GM11168 (cell line): ENCODE data around the gene KRT35.

Experiments used
- in situ Hi-C: fragments of 300-500 bp; cut with MboI; formaldehyde crosslinking; loops from one replicate; pipeline ENCODE4 v1.12.0; 2022; ENCODE audit warnings: low sequenced_read_pairs; ENCODE audit not compliant: unreplicated experiment

KRT35 gene

DNA sequence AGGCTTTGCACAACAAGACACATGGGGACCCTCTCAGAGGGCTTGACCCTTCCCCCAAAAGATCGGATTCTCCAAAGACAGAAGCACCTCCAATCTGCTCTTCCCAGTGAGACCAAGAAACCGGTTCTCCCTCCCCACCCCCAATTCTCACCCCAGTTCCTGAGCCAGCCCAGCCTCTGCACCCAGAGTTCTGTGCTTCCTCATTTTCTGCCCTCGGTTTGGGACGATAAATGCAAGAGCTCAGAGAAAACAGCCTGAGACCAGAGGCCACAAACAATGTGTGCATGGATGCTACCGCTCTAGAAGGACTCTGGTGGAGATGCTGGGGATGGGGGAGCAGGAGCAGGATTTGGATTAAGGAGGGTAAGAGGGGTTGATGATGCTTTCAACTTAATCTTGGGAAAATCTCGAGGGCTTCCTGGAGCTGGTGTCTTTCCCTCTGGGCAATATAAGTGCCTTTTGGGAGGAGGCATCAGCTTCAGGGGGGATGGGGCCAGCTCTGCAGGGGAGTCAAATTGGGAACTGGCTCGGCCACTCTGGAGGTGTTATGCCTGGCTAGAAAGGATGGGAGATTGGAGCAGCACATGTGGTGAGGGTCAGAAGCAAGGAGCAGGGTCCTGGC lies 31.7 kb upstream of the KRT35 start:
- in situ Hi-C loops = no loop called here

DNA sequence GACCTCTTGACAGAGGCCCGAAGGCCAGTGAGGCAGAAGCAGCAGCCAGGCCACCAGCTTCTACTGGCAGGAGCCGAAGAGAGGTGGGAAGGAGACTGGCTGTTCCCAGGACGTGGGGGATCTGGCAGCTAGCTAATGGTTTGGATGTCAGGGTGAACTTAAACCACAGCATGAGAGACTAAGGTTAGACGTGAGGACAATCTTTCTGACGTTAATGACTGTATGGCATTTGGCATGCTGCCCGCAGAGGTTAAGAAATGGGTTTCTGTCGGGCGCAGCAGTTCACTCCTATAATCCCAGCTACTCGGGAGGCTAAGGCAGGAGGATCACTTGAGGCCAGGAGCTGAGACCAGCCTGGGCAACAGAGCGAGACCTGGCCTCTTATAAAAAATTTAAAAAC lies 30.8 kb upstream of the KRT35 start:
- in situ Hi-C loops = no loop called here

DNA sequence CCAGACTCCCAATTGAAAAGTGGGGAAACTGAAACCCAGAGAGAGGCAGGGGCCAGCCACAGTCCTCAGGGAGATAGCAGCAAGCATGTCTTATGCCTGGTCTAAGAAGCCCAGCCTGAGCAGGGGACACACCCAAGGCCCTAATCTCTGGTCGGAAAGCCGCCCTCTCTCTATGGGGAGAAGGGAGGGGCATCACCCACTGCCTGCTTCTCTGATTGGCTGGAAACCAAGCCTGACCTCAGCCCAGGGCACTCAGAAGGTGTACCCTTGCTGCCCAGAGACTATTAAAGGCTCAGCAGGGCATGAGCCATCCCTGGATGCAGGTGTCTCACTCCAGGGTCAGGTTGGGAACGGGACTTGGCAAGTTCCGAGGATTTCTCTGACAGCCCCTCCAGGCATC lies 30.2 kb upstream of the KRT35 start:
- in situ Hi-C loops = no loop called here

DNA sequence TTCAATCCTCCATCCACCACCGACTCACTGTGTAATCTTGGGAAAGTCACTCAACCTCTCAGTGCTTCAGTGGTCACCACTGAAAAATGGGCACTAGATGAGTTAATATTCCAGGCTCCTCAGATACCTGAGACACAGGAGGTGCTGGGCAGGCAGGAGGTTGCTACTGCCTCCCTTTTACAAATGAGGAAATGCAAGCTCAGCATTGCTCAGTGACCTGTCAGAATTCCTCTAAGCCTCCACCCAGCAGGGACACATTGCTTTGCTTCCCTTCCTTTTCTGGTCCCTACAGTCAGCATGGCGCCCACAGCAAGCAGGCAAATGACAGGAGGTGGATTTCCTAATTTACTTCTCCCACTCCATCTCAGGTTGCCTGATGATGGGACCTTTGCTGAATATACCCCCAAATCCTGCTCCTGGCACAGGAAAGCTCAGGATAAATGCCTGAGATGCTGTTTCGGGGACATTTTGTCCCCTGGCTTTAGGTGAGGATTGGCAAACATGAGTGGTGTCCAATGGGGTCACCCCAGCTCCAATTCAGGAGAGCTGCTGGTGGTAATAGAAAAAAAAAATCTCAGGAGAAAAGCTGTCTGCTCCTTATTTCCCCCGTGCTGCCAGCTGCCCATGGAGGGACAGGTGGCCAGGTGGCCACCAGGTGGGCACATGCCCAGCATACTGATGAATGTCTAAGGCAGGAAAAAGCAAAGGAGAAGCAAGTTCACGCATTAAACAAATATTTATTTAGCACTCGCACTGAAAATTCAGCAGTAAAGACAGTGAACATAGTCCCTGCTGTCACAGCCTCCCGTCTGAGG lies 29.5 kb upstream of the KRT35 start:
- in situ Hi-C loops = no loop called here

DNA sequence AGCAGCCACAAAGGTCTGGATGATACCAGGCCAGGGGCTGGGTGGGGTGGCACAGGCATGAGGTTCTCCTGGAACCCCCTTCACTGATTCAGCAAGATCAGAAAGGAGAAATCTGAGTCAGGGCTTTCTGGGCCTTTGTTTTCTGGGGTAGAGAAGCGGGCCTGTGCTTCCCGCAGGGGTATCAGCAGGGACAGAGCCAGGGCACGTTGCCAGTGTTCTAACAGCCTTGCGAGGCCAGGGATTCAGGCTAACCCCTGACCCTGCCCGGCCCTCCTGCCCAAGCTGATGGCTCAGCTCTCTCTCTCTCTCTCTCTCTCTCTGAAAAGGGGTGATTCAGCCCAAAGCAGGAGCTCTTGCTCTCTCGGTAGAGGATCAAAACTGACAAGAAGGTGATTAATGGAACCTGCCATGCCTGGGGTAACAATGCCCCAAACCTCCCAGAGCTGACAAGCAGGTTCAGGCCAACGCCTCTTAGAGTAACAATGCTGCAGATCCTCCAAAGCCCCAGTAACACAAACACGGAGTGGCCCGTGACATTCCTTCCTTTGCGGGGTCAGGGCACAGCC lies 26.4 kb upstream of the KRT35 start:
- in situ Hi-C loops = no loop called here

DNA sequence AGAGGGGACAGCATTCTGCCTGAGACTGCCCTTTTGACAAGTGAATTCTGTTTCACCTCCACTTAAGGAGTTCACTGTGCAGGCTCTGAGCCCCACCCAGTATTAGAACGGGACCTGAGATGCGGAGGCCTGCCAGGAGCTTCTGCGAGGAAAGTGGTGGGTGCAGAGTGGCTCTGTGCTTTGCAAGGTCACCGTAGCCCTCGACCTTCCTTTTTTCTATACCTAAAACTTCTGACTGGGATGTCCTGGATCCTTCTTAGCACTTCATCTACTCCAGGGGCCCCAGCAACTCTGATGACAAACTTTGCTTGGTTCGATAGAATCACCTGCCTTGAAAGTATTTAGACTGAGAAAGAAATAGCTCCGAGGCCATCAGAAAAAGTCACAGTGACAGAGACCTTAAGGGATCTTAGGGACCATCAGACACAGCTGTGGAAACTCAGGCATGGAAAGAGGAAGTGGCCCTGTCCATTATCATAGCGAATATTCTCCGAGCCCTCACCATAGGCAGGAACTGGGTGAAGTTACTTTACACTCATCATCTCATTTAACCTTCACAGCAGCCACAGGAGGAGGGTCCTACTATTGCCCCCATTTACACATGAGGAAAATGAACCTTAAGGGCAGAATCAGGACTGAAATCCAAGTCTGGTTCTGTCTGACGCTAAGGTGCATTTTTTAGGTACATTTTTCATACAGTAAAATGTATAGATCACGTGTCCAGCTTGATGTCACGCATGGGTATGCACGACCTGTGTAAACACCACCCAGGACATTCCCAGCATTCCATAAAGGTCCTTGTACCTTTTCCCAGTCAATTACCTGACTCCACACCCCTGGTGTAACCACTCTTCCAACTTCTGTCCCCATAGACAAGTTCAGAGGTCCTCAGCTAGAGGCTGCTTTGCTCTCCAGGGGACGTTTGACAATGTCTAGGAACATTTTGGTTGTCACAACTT lies 25.1 kb upstream of the KRT35 start:
- in situ Hi-C loops = no loop called here

DNA sequence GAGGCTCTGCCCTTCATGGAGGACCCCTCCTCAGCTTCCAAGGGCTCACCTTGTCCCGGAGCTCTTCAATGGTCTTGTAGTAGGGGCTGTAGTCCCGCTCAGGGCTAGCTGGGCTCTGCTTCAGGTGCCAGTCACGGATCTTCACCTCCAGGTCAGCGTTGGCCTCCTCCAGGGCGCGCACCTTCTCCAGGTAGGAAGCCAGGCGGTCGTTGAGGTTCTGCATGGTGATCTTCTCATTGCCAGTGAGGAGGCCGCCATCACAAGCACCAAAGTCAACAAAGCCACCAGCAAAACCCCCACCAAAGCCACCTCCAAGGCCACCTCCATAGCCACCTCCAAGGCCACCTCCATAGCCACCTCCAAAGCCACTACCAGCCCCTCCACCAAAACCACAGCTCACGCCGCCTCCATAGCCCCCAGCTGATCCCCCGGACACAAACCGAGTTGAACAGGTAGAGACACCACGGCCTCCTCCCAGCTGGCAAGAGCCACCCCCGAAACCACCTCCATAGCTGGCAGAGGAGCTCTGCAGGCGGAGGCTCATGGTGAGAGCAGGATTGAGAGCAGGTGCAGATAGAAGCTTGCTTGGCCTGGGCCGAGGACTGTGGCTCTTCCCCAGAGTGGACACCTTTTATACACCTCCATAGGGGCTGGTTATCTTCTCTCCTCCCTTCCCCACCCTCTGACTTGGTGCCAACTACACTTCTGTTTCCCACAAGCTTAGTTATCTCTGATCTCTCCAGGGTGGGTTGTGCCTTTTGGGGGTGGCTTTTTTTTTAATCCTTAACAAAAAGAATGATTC lies 24.3 kb upstream of the KRT35 start, which contains the start of gene KRT13:
KRT13 (minus strand) TSS at position 606 of the 802 bp plus-strand sequence; CDS start at position 544, 62 bp downstream.
- in situ Hi-C loops = no loop called here

DNA sequence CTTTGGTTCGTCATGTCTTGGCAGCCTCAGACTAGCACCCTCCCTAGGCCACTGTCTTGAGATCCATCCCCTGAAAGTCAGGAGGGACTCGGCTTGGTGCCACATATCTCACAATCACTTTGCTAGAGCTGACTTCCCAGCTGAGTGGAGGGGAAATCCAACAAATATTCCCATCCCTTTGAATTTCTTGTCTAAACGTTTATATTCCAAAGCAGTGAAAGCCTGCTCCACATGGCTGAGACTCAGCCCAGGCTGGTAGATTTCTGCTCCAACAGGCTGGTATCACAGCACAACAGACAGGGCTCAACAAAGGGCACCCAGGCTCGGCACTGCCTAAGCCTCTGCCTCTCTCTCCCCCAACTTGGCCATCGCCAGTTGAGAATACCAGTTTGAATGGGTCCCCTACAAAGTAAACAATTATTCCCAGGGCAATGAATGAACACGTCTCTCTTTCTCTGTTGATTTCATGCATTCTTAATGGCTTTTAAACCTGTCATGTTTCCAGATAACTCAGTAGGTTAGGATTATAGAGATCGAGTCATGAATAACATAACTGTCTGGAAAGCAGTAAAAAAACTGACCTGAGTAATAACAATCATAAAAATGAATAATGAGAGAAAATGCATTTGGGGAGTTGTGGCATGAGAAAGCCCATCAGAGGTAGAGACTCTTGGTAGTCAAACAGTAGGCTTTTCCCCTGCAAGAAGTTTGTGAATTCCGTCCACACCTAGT lies 23.5 kb upstream of the KRT35 start:
- in situ Hi-C loops = no loop called here

DNA sequence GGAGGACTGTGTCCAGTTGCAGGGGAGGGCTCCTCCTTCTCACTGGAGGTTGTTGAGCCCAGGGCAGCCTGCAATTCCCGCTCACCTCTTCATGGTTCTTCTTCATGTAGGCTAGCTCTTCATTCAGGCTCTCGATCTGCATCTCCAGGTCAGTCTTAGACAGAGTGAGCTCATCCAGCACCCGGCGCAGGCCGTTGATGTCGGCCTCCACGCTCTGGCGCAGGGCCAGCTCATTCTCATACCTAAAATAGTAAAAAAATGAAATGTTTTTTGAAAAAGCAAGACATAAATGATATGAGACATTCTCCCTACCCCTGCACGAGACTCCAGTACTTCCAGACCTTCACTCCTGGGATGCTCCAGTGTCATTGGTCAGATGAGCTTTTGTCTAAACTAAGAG lies 22.3 kb upstream of the KRT35 start:
- in situ Hi-C loops = no loop called here

DNA sequence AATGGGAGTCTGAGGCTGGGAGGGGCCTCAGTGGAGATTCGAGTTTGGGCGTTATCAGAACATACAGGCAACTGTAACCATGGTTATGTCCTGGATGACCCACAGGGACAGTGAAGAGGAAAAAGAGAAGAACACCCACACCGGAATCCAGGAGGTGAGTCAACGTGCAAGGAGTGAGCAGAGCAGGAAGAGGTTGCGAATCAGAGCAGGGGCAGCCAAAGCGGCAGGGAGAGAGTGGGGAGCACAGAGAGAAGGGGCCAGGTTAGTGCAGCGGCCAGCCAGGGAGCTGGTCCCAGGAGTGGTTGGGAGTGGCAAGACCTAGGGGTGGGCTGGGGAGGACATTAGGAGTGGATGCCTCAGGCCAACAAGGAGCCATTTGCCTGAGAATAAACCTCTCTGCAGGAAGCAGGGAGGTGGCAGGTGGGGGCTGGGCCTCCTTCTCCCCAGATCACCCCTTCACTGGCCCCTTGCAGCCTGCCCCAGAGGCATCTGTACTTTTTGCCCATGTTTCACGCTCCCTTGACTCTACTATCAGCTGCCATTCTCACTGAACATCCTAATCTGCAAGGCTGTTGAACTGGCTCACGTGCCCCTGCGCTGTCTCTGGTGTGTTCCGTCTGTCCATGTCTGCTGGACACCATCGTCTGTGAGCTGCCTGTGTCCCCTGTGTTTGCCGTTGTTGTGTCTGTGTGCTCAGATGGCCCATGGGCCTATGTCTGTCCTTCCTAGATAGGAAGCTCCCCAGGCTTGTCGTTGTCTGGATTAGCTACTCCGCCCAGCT lies 19.4 kb upstream of the KRT35 start:
- in situ Hi-C loops = no loop called here

DNA sequence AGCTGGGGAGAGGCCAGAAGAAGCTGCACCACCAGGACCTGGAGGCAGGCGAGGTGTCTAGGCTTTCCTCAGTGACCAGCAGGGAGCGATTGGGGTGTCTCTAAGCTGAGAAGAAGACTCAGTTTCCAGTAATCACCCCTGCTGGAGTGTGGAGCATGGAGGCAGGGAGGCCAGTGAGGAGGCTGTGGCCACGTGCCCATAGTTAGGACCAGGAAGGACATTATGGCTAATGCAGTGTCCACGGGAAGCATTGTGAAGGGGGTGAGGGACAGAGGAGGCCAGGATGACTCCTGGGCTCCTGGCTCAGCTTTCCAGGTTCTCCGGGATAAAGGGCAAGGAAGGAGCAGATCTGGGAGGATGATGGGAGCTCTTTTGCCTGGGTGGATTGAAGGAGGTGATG lies 18.8 kb upstream of the KRT35 start:
- in situ Hi-C loops = no loop called here

DNA sequence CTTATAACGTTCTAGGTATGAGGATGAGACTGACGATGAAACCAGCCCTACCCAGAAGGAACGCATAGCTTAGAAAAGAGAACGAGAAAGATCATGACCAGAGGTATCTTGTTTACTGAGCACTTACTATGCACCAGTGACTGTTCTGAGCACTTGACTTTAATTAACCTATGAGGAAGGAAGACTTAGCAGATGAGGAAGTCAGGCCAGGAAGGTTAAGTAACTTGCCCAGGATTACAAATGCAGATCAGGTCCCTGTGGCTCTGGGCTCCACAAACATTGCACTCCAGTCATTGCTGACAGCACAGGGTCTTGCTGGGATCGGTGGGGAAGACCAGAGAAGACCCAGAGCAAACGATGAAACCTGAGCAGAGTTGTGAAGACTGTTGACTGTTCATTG lies 17.3 kb upstream of the KRT35 start:
- in situ Hi-C loops = no loop called here

DNA sequence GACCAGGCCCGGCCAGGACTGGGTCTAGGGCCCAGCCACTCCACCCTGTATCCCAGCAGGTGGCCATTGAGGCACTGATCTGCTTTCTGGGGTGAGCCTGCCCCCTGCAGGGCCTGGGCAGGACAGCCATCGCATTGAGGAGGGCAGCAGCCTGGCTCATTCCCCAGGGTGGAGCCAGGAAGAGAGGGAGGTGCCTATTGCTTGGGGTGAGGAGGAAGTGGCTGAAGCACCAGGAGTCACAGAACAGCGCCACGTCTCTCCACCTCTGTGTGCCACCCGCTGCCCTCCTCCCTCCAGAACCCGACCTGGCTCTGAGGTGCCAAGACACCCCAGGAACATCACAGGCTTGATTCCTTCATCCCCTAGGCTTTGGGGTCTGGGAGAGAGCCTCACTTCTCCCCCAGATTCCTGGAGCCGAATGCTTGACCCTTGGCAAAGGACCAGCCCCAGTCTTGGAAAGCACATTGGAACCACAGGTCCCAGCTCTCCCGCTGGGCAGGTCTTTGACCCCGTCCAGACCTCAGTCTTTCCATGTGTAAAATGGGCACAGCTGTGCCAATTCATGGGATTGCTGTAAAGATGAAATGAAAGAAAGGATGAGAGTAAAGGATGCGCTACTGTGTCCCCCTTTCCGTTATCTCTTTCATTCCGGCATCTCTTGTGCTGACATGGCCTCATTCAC lies 16.0 kb upstream of the KRT35 start:
- in situ Hi-C loops = no loop called here

DNA sequence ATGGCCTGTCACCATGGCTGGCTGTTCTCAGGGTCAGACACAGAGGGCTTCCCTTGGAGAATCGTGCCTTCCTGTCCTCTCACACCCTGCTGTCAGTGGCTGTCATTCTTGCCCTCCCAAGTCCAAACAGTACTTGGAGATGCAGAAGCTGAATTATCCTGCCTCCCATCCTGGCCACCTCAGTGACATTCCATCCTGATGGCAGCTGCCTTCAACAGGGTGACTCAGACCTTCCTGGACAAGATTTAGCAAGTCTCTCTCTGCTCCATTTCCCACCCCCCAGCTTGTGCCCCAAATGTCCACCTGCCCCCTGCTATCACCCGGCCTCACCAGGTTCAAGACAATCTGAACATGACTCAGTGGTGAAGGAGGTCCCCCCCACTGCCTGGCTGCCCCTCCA lies 13.6 kb upstream of the KRT35 start:
- in situ Hi-C loops = no loop called here

DNA sequence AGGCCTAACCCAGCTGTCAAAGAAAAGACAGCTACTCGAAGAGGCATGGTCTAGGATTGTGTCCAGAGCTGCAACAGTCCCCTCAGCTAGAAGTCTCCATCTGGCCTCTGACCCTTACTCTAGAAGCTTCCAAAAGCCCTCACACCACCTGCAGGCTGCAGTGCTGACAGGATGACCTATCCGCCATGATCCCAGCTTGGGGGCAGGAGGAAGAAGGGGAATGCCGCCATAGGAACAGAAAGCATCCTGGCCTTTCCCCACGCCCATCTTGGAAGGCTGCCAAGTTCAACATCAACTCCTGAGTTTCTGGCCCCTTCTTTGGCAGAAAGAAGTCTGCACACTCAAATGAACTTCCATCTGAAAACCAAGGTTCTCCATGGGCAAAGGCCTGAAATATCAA lies 11.8 kb upstream of the KRT35 start:
- in situ Hi-C loops = no loop called here

DNA sequence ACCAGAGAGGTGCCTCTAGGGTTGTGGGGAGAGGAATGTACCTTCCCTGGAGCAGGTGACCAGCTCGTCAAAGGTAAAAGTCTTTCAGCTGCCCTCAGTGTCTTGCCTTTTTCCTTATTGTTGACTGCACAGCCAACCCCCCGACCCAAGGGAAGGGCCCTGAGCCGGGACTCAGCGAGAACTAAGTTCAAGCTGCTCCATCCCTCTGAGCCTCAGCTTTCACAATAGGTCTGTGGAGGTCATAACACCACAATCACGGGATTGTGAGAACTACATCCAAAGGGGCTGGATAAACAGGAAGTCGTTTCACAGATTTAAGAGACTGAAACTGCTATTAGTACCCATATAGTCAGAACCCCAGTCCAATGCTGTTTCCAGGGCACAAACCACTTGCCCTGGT lies 11.4 kb upstream of the KRT35 start:
- in situ Hi-C loops = no loop called here

DNA sequence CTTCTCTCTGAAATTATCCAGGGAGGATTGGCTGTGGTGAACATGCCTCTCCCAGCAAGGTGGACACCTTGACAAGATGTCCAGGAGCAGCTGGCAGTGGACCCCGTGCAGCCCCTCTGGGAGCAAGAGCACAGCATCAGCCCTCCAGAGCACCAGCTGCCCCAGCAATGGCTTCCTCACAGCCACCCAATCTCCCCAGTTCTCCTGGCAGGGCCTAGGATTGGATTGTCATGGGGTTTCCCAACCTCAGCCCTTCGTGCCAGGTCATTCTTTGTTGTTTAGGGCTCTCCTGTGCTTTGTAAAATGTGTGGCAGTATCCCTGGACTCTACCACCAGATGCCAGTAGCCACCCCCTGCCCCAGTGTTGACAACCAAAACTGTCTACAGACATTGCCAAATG lies 10.5 kb upstream of the KRT35 start:
- in situ Hi-C loops = no loop called here
